HG02943 (cell line): Measurements from ENCODE around the gene UBA6.
A peak's percentile ranks its signal among the peaks of the same experiment; 100 is the strongest.
"Not testable (repeated sequence)": the region's sequence is repeated elsewhere in the genome, so short reads cannot be mapped to it uniquely, and the experiment has no call there.

ENCODE experiments used
- ATAC-seq: cut with Tn5 transposase; IDR thresholded peaks from one replicate; pipeline ENCODE4 v1.9.1; 2021; ENCODE audit warnings: mild to moderate bottlenecking, low read depth, moderate library complexity; ENCODE audit not compliant: unreplicated experiment

Gene UBA6

DNA sequence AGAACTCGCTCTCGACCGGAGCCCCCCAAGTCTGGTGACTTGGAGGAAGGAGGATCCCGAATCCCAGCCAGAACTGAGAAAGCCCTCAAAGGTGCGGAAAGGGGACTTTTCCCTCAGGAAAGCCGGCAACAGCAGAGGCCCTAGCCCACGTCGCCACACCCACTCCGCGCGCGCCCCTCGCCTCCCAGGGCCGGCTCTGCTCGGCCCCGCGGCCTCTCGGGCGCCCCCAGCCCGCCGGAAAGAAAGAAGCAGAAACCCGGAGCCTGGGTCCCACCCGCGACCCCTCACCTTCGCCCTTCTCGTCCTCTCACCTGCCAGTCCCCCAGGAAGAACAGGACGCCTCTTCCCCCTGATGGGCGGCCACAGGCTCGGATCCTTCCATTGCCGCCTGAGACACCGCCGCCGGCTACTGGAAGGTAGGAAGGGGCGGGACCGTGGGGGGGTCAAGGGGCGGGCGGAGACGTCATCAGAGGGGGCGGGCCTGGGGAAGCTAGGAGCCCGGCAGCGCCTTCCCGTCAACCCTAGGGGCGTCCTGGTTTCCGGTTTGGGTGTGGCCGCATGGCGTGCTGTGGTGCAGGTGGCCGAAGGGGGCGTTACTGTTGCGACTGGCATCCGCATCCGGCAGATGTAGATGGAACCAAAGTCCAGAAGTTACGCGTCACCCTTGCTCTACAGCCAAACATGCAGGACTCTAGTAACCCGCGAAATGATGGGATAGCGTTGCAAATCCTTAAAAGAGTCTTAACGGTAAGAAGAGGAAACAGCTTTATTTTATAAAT, at the start of gene UBA6:
UBA6 (minus strand) TSS at position 418 of the 779 bp plus-strand sequence; CDS start at position 382, 36 bp downstream.
- ATAC-seq = peak; percentile 99

DNA sequence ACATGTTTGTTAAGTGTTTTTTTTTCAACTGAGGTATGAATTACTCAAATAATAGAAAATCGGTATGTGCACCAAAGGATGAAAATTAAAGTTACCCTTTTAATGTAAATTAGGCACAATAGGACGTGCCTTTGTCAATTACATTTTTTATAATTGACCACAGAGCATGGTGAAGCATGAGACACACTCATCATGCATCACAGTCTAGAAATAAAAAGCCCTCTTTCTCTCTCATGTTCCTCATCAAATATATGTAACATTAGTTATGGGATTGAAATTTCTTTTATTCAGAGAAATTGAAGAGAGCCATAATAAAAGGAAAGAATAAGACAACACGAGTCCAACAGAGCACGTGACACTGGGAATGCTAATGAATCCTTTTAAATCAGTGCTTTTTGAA, 49.7 kb upstream of the UBA6 start:
- ATAC-seq = no peak

DNA sequence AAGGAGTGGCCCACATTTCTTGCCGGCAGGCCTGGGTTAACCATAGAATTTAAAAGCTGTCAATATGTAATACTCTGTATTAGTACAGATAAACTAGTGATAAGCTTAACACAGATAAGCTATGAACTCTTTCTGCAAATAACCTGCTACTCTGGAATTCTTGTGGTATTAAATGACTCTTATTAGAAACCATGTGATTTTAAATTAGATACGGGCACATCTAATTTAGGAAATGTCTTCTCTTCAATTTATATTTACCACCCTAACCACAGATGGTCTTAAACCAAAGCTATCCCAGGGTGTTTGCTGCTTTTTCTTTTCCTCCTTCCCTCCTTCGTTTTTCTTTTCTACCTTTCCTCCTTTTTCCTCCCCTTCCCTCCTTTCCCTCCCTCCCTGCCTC, 48.3 kb upstream of the UBA6 start:
- ATAC-seq = no peak

DNA sequence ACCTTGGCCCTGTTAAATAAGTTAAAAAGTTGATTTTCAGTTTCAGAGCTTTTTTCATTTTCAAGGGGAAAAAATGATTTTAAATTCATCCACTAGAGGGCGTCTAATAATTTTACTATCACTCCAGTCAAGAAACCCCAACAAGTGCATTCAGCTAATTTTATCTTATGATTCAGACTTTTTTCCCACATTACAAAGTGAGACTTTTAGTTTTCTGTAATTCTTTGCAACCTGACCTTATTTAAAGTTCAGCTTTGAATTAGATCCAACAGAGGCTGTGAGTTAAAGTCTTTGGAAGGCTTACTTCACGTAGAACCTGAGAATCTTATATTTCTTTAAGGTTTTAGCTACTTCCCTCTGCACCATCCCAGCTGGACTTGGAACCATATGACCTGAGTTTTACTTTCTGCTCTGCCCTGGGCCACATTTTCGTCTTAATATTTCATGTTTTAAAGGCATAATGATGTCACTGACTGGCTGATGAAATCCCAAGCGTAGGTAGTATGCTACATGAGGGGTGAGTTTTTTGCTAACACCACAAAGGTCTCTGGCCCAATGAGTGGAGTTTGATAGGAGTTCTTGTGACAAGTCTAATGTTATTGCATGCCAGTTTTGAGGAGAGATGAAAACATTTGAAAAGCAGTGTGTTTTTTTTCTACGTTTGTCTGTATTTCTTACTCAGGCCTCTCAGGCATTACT, 46.0 kb upstream of the UBA6 start:
- no peak for ATAC-seq

DNA sequence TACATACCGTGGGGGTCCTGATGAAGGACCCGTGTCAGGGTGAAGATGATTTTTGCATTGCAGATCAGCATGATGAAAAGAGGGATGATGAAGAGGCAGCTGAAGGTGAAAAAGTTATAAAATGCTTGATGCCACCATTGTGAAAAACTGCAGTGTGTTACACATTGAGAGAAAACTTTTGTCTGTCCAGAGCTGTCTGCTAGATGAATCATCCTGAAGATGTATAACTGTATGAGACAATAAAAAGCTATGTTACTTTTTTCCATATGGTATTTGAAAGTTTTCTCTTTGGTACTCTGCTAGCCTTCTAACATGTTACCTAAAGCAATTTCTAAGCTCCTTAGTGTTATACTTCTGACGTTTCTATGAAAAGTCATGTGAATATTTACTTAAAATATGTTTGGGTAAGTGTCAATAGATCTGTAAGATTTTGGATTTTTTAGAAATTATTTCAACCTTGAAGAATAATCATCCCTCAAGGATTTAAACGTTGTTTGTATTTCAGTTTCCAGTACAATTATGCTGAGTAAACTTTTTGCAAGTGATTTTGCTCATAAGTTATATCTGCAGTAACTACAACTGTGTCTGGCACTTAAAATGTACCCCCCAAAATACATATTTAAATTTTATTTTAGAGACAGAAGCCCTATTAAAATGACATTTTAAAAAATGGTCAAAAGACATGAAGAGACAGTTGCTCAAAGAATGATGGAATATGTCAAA, 43.8 kb upstream of the UBA6 start:
- no peak for ATAC-seq

DNA sequence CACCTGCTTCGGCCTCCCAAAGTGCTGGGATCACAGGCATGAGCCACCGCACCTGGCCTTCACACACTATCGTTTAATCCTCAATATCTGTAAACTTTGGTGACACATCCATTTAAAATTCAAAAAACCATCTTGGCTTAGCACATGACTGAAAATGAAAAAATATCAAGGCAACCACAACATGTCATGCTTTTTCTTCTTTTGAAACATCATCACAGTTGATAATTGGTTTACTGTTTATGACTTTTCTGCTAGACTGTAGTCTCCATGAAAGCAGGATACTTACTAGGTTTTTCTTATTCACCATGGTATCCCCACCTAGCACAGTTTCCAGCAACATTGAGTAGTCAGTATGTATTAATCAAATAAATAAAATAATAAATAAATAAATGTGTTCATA, 42.2 kb upstream of the UBA6 start:
- ATAC-seq = no peak

DNA sequence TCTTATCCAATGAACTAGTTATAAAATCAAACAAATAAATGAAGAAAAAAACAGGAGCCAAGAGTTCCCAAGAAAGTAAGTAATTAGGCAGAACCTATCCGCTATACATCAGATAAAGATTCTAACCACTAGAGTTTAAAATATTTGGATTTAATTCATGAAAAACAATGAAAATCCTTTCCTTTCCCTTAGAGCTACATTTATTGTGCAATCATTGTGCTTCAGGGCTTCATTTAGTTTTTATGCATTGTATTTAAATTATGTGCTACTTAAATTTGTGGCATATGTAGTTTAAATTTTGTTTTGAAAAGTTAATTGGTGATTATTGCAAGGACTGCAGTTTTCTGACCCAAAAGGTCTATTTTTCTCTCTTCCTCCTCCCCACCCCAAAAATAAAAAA, 35.3 kb upstream of the UBA6 start:
- ATAC-seq = no peak

DNA sequence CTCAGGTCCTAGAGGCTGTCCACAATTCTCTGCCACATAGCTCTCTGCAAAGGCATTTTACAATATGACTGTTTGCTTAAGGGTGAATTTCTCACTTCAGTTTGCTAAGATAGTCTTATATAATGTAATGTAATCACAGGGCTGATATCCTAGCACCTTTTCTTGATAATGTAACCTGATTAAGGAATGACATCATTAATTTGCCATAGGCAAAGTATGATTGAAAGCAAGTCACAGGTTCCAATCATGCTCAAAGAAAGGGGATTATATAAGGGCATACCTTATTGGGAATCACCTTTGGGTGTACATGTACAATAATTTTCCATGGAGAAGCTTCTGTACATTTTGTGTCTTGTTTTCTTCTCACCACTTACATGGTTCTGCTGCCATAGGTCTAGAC, 34.4 kb upstream of the UBA6 start:
- ATAC-seq = no peak

DNA sequence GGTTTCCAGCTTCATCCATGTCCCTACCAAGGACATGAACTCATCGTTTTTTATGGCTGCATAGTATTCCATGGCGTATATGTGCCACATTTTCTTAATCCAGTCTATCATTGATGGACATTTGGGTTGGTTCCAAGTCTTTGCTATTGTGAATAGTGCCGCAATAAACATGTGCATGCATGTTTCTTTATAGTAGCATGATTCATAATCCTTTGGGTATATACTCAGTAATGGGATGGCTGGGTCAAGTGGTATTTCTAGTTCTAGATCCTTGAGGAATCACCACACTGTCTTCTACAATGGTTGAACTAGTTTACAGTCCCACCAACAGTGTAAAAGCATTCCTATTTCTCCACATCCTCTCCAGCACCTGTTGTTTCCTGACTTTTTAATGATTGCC, 29.6 kb upstream of the UBA6 start:
- not testable (repeated sequence) for ATAC-seq

DNA sequence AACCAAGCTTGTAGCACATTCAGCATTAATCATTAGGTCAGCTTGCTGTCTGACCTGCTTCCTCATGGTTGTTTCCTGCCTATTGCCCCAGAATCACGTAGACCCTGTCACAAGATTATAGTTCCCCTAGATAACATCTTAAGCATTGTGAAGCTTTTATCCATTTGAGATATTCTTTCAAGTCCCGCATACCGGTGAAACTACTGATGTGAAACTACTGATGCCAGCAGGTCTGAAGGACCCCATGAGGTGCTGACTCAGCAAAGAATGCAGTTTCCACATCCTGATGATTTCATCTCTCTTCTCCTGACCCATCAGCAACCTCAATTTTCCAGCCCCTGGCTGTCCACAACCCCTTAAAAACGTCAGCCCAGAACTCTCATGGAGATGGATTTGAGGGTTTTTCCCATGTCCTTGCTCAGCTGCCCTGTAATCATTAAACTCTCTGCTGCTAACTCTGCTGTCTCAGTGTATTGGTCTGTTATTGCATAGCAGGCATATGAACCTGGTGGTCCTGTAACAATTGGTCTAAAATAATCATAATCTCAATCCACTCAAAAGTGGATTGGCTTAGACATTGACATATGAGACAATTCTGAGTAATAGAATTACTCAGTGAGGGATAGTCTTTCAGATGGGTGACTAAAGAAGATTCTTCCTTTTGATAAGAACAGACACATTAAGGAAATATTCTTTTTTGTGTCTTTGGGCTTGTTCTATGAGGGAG, 26.3 kb upstream of the UBA6 start:
- no peak for ATAC-seq

DNA sequence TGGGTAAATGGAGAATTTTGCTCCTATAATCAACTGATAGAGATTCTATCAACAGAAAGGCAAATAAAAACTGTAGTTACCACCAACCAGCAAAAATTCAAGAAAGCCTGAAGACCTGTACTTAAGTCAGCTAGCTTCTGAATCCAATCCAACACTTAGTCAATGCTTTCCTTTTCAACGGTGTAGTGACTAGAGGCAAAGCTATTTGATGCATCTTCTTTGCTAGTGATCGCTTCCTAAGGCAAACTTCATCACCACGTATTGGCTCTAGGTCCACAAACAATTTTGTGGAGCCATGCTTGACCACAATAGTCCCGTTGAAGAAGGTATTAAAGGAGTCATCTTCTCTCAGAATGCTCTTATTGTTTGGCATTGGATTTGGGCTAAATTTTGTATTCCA, 25.0 kb upstream of the UBA6 start:
- no peak for ATAC-seq

DNA sequence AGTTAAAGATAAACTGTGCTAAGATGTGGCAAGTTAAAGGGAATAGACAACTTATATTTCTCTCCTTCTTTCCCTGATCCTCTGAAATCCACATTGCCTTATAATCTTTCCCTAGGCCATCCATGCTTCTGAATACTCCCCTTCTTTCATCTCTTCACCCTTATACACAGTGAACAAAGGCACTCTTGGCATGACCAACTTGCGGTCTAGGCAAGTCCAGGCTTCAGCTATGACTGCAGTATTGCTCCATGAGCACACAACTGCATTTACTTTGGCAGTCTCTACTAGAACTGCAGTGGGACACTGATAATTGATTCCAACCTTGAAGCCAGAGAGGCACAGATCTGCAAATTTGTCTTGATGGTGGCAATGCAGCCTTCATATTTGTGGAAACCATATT, 24.2 kb upstream of the UBA6 start:
- ATAC-seq = no peak

DNA sequence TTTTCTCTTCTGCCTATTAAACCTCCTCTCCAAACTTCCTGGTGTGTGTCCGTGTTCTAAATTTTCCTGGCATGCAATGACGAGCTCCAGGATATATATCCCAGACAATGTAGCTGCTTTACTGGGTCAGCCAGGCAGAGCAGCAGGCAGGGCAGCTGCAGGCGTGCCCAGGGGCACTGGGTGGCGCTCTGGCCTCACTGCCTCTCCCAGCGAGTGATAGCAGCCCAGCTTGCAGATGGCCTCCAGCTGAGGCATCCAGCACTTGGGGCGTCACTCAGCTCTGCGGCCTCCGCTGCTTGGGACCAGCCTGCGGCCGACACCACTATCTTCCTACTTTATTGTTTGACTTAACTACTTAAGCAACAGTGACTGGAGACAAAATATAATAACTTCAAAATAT, 23.0 kb upstream of the UBA6 start:
- ATAC-seq = no peak

DNA sequence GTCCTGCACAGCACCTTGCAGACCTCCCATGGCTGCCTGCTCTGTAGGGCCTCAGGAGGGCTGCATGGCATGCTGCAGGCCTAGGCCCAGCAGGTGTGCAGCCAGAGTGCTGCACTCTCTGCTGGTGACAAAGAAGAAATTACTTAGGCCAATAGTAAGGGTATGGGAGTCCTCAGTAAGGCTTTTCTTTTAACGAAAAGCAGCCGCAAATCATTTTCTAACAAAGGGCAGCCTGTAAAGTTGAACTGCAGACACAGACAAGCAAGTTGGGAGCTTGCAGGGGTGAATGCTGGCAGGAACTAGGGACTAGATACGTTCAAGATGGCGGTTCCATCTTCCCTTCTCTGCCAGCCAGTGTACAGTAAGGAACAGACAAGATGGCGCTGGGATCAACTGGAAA, 22.4 kb upstream of the UBA6 start:
- ATAC-seq = no peak

DNA sequence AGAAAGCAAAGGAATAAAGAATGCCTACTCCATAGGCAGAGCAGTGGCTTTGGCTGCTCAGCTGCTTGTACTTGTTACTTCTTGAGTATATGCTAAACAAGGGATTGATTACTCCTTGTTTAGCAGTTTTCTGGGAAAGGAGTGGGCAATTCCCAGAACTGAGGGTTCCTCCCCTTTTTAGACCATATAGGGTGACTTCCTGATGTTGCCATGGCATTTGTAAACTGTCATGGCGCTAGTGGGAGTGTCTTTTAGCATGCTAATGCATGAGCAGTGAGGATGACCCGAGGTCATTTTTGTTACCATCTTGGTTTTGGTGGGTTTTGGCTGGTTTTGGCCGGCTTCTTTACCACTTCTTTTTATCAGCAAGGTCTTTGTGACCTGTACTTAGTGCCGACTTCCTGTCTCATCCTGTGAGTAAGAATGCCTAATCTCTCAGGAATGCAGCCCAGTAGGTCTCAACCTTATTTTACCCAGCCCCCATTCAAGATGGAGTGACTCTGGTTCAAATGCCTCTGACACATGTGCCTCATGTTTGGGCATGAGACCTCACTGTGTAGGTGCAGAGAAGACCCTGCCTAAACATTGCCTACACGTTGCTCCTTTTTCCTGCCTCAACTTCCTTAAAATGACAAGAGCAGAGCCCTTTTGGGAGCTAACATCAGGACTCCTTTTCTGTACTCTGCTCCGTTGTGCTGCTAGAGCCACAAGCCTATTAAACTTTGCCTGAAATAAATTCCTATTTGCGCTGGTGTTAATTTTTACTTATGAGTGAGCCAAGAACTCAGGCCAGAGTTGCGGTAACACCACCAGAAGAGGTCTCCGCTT, 21.0 kb upstream of the UBA6 start:
- ATAC-seq = no peak

DNA sequence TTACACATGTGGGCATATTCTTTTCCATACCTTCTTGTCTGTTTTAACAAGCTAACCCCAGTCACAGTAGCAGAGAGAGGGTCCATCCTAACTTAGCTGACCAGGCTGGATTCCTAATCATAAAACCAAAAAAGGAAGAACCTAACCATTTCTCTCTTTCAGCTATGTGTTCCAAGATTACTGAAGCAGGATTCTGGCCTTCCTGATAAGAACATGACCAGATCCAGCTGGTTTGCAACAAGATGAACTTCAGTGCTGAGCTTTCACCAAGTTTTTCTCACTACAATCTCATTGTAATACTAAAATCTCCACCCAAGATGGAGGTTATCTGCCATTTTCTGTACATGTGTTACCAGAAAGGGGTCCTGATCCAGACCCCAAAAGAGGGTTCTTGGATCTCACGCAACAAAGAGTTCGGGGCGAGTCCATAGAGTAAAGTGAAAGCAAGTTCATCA, 20.4 kb upstream of the UBA6 start:
- ATAC-seq = no peak

DNA sequence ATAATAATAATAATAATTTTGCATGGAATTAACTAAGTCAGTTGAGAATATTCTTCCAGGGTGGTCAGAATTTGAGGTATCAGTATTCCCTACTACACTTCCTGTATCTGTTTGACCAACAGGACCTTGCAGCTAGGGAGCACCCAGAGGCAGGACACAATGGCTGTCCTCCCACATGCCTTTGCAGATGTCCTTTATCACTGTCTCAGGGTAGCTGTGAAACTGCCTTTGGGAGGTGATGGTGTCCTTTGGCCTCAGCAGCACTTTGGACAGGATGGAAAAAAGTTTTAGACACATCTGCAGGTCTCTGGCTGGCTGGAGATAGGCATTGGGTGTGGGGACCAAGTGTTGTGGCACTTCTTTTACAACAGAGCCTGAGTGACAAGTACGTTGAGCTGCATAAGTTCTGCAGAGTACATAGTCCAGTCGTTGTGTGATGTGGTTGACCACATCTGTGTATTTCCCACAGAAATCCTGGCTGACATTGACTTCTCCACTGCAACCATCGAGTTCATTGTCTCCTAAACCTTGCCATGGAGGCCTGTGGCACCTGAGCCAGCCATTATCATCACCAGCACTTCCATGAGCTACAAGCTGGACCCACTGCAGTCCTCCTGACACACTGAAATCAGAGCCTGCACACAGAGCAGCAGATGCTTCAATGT, 19.1 kb upstream of the UBA6 start:
- no peak for ATAC-seq

DNA sequence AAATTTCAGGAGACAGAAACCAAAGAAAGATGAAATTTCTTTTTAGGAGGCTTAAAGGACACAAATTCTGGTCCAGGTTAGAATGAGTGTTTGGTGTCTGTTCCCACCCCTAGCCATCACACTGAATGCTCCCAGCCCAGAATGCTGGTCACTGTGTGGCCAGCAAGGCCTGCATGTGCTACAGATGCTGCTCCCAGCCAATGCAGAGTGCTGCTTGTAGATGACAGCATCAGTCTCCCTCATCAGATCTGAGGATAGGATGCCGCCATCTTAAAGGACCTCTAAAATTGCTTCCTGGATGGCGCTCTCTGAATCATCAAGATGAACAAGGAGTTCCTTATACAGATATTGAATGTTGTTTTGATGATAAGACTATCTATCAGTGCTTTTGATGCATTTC, 17.9 kb upstream of the UBA6 start:
- ATAC-seq = no peak

DNA sequence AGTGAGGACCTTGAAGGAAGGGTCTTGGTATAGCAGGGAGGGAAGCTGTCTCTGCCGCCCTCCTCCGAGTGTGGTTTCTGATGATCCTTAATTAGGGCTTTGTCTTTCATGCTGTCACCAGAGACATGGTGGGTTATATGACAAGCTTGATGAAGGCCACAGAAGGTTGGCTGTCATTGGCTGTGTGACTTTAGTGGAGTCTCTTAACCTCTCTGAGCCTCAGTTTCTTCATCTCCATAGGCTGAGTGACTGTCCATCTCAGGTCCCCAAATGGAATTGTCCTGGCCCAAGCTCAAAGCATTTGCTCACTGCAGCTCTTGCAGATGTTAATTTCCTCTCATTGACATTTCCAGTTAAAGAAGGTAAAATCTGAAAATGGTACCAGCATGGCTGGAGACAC, 16.6 kb upstream of the UBA6 start:
- ATAC-seq = no peak
